ENCODE results near the gene ZNF718. TPM values are rescaled to one million over a fixed set of nuclear protein-coding genes. Genes with fewer than 3 reads are reported as not detected.

The ZNF718 gene
- polyA plus RNA-seq, 1 donor, result 18.3 TPM

Other genes starting within 250 kb of the ZNF718 start
- 22.3 TPM for gene ZNF595, start 71.2 kb upstream of the ZNF718 start, polyA plus RNA-seq (ENCODE audit: insufficient read length)
- gene ZNF732, start 181.0 kb downstream of the ZNF718 start, polyA plus RNA-seq (ENCODE audit: insufficient read length), result 4.9 TPM
- gene ZNF141, start 213.3 kb downstream of the ZNF718 start, polyA plus RNA-seq (ENCODE audit: insufficient read length), result 54.6 TPM

Data from left kidney (tissue), 1 donor.